Mucosa of descending colon (tissue), 3 donors: Measurements from ENCODE around the gene CTSZ. TPM values are rescaled to one million over a fixed set of nuclear protein-coding genes. Genes with fewer than 3 reads are reported as not detected.
"Not testable (repeated sequence)": the region's sequence is repeated elsewhere in the genome, so short reads cannot be mapped to it uniquely, and the experiment has no call there.

ENCODE experiments used
- ATAC-seq: fragments of 200-7000 bp; cut with Tn5 transposase; one replicate; pipeline ENCODE4 v1.9.1; 2020; ENCODE audit warnings: mild to moderate bottlenecking, moderate library complexity
- DNase-seq, 3 donors: peaks; one replicate each; pipeline ENCODE4 v3.0.0-alpha.2; 2020
- H3K36me3 ChIP-seq: fragments of 200-600 bp; one replicate; pipeline ENCODE4 v1.8.0; 2021; ENCODE audit warnings: low read depth, mild to moderate bottlenecking
- H3K4me1 ChIP-seq: fragments of 200-600 bp; one replicate; pipeline ENCODE4 v1.8.0; 2021; ENCODE audit warnings: low read depth, mild to moderate bottlenecking
- H3K4me3 ChIP-seq: fragments of 200-600 bp; one replicate; pipeline ENCODE4 v1.8.0; 2021; ENCODE audit warnings: mild to moderate bottlenecking
- H3K9me3 ChIP-seq: fragments of 200-600 bp; one replicate; pipeline ENCODE4 v1.8.0; 2021; ENCODE audit warnings: mild to moderate bottlenecking
- CTCF ChIP-seq: fragments of 200-600 bp; IDR thresholded peaks from one replicate; pipeline ENCODE4 v1.8.0; 2022; ENCODE audit warnings: antibody characterized with exemption, mild to moderate bottlenecking
- intact Hi-C, 2 donors: fragments of 100-400 bp; cut with DNase I in 1 of 2; cut with micrococcal nuclease in 1 of 2; formaldehyde crosslinking; loops; one replicate each; pipeline versions ENCODE4 v1.11.0 to v1.11.1; 2022; cut with DNase I, micrococcal nuclease
- total RNA-seq, 3 donors: library from RNA; stranded (reverse); fragmentation: NEBNext Ultra II Directional in 2 of 3; extraction: Animal tissue kit (Norgen Biotek cat#: 25700) in 2 of 3; gene quantifications; one replicate each; pipeline versions ENCODE4 v1.2.1 to v1.2.4, GENCODE V29; 2021 to 2023
- donor health status: DM: no; HTN: no; CAD: no; lungs with moderate emphysema.
- donor health status: DM: no; HTN: no; CAD: no.
- donor health status: DM: no; HTN: yes; CAD: no.

CTSZ gene
- total RNA-seq, 3 donors from 2014 or later, result 269 to 272 (median 271) TPM

- no peak for ATAC-seq
- Histone ChIP-seq H3K36me3 (no peaks in the 10 kb centered on the region), H3K9me3 (no peaks in the 10 kb centered on the region), H3K4me1 (no peaks in the 10 kb centered on the region), H3K4me3 (no peak overlapping the region)
- no peak for DNase-seq
- intact Hi-C loops, result no loop called here
- TF ChIP-seq CTCF, result no peak
Measured at GRCh38 chr20:58953050-58953449, 54.0 kb downstream of the CTSZ start.

DNA sequence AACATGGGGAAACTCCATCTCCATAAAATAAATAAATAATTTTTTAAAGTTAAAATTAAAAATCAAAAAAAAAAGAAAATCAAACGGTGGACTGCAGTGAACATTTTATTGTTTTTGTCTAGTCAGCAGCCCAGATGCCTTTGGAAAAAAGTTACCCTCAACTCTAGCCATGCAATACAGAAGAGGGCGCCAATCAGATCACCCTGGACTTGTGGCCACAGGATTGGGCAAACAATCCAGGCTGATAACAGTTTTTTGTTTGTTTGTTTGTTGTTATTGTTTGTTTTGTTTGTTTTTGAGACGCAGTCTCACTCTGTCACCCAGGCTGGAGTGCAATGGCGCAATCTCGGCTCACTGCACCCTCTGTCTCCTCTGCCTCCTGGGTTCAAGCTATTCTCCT, 56.5 kb downstream of the CTSZ start:
- DNase-seq (peak in 1 of 3 donors; percentile 8), ATAC-seq (no peak)
- H3K36me3 ChIP-seq, result no peaks in the 10 kb centered on the region
- no peaks in the 10 kb centered on the region for H3K9me3 ChIP-seq
- H3K4me3 ChIP-seq, result no peak overlapping the region
- no peak for TF ChIP-seq CTCF
- intact Hi-C loops, result no loop called here
- H3K4me1 ChIP-seq, result no peaks in the 10 kb centered on the region

- DNase-seq, H3K4me1 ChIP-seq, H3K9me3 ChIP-seq, ATAC-seq, H3K36me3 ChIP-seq, H3K4me3 ChIP-seq, intact Hi-C loops: not testable (repeated sequence)
Measured at GRCh38 chr20:58947797-58948388, 59.2 kb downstream of the CTSZ start.

DNA sequence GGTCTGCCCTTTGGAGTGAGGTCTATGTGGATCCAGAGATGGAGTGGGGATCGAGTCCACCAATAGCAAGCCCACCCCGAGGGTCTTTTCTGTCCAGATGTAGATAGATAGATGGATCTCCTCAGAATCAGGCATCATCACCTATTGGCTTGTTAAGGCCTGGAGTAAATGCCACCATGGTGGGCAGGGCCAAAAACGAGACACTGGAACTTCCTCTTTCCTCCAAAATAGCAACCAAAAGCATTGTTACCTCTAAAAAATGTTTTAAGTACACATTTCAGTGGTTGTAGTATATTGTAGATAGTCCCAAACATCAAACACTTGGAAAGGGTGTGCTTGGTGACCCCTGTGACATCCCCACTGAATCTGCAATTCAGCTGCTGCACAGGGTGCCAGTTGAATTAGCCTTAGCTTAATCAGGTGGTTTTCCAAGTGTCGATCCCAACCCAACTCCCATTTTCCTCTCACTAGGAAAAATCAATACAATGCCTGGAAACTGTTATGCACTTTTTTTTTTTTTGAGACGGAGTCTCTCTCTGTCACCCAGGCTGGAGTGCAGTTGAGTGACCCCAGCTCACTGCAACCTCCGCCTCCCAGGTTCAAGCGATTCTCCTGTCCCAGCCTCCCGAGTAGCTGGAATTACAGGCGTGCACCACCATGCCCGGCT, 61.0 kb downstream of the CTSZ start:
- intact Hi-C loops, result no loop called here
- no peaks in the 10 kb centered on the region for H3K36me3 ChIP-seq

More for the DNA sequence above, 61.0 kb downstream of the CTSZ start:
- ATAC-seq (no peak), DNase-seq (no peak)
- Histone ChIP-seq H3K9me3 (no peaks in the 10 kb centered on the region), H3K4me3 (no peak overlapping the region), H3K4me1 (no peaks in the 10 kb centered on the region)
- TF ChIP-seq CTCF, result no peak

Other genes starting within 250 kb of the CTSZ start
- 1 to 10 TPM in 2 of 3 donors, under 1 TPM in 1; 0.54 to 1.4 (median 1.0) TPM for gene GNAS-AS1, start 156.4 kb downstream of the CTSZ start, total RNA-seq
- 100 to 1,000 TPM; 583 to 659 (median 632) TPM for gene GNAS, start 154.5 kb downstream of the CTSZ start, total RNA-seq
- 10 to 100 TPM; 47.9 to 51.7 (median 50.0) TPM for gene NELFCD, start 26.0 kb downstream of the CTSZ start, total RNA-seq
- not detected for gene TUBB1, start 12.2 kb upstream of the CTSZ start, total RNA-seq
- gene ATP5F1E, start 25.1 kb upstream of the CTSZ start, total RNA-seq, result 10 to 100 TPM; 65.4 to 76.1 (median 71.3) TPM
- 100 to 1,000 TPM in 2 of 3 donors, 10 to 100 TPM in 1; 82.3 to 142 (median 121) TPM for gene PRELID3B, start 35.5 kb upstream of the CTSZ start, total RNA-seq
- under 1 TPM; 0.38 to 0.89 (median 0.57) TPM for gene ZNF831, start 156.6 kb upstream of the CTSZ start, total RNA-seq